ENCODE measurements around the gene ACVR1B. TPM values are rescaled to one million over a fixed set of nuclear protein-coding genes. Genes with fewer than 3 reads are reported as not detected.

Gene ACVR1B
- total and polyA plus RNA-seq, 2 experiments from 2014 or later = 5.7 to 22.4 TPM

GRCh38 chr12:52015532-52016041 lies 64.1 kb downstream of the ACVR1B start:
- TF ChIP-seq, protein P1, sequence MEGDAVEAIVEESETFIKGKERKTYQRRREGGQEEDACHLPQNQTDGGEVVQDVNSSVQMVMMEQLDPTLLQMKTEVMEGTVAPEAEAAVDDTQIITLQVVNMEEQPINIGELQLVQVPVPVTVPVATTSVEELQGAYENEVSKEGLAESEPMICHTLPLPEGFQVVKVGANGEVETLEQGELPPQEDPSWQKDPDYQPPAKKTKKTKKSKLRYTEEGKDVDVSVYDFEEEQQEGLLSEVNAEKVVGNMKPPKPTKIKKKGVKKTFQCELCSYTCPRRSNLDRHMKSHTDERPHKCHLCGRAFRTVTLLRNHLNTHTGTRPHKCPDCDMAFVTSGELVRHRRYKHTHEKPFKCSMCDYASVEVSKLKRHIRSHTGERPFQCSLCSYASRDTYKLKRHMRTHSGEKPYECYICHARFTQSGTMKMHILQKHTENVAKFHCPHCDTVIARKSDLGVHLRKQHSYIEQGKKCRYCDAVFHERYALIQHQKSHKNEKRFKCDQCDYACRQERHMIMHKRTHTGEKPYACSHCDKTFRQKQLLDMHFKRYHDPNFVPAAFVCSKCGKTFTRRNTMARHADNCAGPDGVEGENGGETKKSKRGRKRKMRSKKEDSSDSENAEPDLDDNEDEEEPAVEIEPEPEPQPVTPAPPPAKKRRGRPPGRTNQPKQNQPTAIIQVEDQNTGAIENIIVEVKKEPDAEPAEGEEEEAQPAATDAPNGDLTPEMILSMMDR (IDR thresholded peaks at IDR 0.05; ENCODE audit: poor library complexity) = no peak
- TF ChIP-seq EZH2phosphoT487 (IDR thresholded peaks at IDR 0.05; ENCODE audit: low read depth, severe bottlenecking, unreplicated experiment) (no peak), EZH2 (IDR thresholded peaks at IDR 0.05; ENCODE audit: borderline replicate concordance) (no peak)
- no peak overlapping the region for H3K4me3 ChIP-seq
- H3K4me1 ChIP-seq (ENCODE audit: insufficient read depth) = peaks cover 5% of the 10 kb centered on the region
- no peaks in the 10 kb centered on the region for H3K9me3 ChIP-seq (ENCODE audit: low read depth)
- H3K27me3 ChIP-seq = peaks cover 10% of the 10 kb centered on the region
- WGBS (ENCODE audit: low lambda C conversion rate, missing lambda C conversion rate) = 84% methylated on average over 8 of the region's 10 CpGs
- H3K27ac ChIP-seq = no peak overlapping the region
- H3K9me2 ChIP-seq (replicated peaks; ENCODE audit: insufficient read depth) = no peaks in the 10 kb centered on the region
- no peak overlapping the region for H2AFZ ChIP-seq
- no peaks in the 10 kb centered on the region for H3K79me2 ChIP-seq
- H4K20me1 ChIP-seq (ENCODE audit: insufficient read depth, poor library complexity, severe bottlenecking) = no peaks in the 10 kb centered on the region
- no peak for DNase-seq (ENCODE audit: low spot score)
- no peaks in the 10 kb centered on the region for H3K36me3 ChIP-seq (replicated peaks; ENCODE audit: insufficient read depth, low read depth)
- H3K4me2 ChIP-seq = no peak overlapping the region

GRCh38 chr12:52018433-52019112 lies 67.1 kb downstream of the ACVR1B start:
- Histone ChIP-seq H3K36me3 (replicated peaks; ENCODE audit: insufficient read depth, low read depth) (no peaks in the 10 kb centered on the region), H4K20me1 (ENCODE audit: insufficient read depth, poor library complexity, severe bottlenecking) (no peaks in the 10 kb centered on the region), H3K9me3 (ENCODE audit: low read depth) (no peaks in the 10 kb centered on the region), H3K27me3 (peaks cover 18% of the 10 kb centered on the region), H2AFZ (no peak overlapping the region), H3K79me2 (no peaks in the 10 kb centered on the region), H3K9me2 (replicated peaks; ENCODE audit: insufficient read depth) (no peaks in the 10 kb centered on the region), H3K27ac (no peak overlapping the region), H3K4me2 (no peak overlapping the region), H3K4me3 (no peak overlapping the region), H3K4me1 (ENCODE audit: insufficient read depth) (peaks cover 4% of the 10 kb centered on the region)
- DNase-seq (ENCODE audit: low spot score) = no peak
- 77% methylated on average over 4 of the region's 4 CpGs for WGBS (ENCODE audit: low lambda C conversion rate, missing lambda C conversion rate)
- TF ChIP-seq EZH2phosphoT487 (IDR thresholded peaks at IDR 0.05; ENCODE audit: low read depth, severe bottlenecking, unreplicated experiment) = no peak
- TF ChIP-seq, protein P1 (IDR thresholded peaks at IDR 0.05; ENCODE audit: poor library complexity) = no peak
- TF ChIP-seq EZH2 (IDR thresholded peaks at IDR 0.05; ENCODE audit: borderline replicate concordance) = no peak

DNA sequence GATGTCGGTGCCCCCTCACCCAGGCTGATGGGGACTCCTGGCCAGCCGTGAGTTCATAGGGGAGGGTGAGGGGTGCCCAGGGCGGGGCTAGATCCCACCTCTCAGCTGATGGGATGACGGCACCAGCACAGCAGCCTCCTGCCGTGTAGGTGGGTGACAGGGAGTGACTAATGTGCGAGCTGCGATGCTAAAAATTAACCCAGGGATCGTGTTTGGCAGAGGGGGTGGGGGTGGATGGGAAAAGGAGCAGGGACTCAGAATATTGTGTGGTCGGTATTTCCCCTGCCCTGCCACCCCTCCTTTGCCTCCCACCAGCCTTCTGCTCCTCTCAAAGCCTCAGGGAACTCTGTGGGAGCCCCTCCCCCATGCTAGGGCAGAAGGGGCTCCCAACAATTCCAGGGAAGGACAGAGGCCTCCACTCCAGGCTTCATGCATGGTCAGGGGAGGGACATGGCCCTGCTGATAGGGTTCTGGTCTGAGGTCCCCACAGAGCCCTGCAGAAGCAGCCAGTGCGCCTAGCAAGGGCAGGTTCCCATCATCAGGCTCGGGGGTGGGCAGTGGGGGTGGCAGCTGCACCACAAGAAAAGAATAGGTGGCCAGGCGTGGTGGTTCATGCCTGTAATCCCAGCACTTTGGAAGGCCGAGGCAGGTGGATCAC lies 67.7 kb downstream of the ACVR1B start:
- no peak overlapping the region for H3K27ac ChIP-seq

More for the DNA sequence above, 67.7 kb downstream of the ACVR1B start:
- Histone ChIP-seq H3K36me3 (replicated peaks; ENCODE audit: insufficient read depth, low read depth) (no peaks in the 10 kb centered on the region), H3K79me2 (no peaks in the 10 kb centered on the region), H3K27me3 (peaks cover 15% of the 10 kb centered on the region), H2AFZ (no peak overlapping the region), H3K4me2 (no peak overlapping the region), H3K9me3 (ENCODE audit: low read depth) (no peaks in the 10 kb centered on the region), H4K20me1 (ENCODE audit: insufficient read depth, poor library complexity, severe bottlenecking) (no peaks in the 10 kb centered on the region), H3K9me2 (replicated peaks; ENCODE audit: insufficient read depth) (no peaks in the 10 kb centered on the region), H3K4me1 (ENCODE audit: insufficient read depth) (peaks cover 4% of the 10 kb centered on the region), H3K4me3 (no peak overlapping the region)
- TF ChIP-seq, protein P1 (IDR thresholded peaks at IDR 0.05; ENCODE audit: poor library complexity) = no peak
- TF ChIP-seq EZH2phosphoT487 (IDR thresholded peaks at IDR 0.05; ENCODE audit: low read depth, severe bottlenecking, unreplicated experiment) = no peak
- no peak for TF ChIP-seq EZH2 (IDR thresholded peaks at IDR 0.05; ENCODE audit: borderline replicate concordance)
- DNase-seq (ENCODE audit: low spot score) = no peak
- WGBS (ENCODE audit: low lambda C conversion rate, missing lambda C conversion rate) = 65% methylated on average over 11 of the region's 13 CpGs
